Activated gamma-delta T cell treated with anti-CD3 and anti-CD28 coated beads, Interleukin-2, amount 50 U/mL, for 16 hours (primary cell): Measurements from ENCODE around the gene HLF.

Source experiments
- DNase-seq: peaks from one replicate; pipeline ENCODE4 v3.0.0-alpha.2; 2020; ENCODE audit warnings: low read depth

Gene HLF

DNA sequence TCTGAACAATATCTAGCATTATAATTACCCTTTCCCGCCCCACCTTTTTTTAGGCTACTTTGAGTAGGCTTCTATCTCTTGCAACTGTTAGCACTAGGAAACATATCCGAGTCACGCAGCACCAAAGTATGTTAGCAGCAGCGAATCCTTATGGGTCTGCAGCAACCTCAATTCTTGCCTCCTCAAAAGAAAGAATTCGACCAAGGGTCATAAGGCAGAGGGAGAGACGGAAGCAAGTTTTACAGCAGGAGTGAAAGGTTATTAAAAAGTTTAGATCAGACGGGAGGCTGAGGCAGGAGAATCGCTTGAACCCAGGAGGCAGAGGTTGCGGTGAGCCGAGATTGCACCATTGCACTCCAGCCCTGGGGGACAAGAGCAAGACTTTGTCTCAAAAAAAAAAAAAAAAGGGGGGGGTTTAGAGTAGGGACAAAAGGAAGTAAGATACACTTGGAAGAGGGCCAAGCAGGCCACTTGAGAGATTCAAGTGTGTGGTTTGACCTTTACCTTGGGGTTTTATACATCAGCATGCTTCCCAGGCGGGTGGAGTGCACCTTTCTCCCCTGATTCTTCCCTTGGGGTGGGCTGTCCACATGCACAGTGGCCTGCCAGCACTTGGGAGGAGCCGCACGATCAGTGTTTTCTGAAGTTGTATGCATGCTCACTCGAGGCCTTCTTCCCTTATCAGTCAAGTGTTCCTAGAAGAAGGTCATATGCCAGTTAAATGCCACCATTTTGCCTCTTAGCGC lies 67.7 kb downstream of the HLF start:
- DNase-seq, result no peak

DNA sequence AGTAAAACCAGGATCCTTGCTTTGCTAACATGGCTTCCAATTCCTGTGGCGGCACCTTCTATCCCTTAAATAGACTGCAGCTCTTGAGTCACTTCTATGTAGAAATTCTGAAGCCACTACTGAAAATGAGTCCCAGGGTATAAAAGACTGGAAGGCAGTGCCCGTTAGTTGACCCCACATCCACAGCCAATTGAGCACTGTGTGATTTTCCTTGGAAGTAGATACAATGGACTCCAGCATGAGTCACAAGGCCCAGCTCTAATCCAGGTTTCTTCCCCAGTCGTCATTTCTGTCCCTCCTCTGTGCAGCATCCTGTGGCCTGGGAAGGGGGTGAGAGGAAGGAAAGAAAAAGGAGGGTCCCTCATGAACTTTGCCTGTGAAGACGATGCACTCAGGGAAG lies 69.5 kb downstream of the HLF start:
- DNase-seq, result no peak

DNA sequence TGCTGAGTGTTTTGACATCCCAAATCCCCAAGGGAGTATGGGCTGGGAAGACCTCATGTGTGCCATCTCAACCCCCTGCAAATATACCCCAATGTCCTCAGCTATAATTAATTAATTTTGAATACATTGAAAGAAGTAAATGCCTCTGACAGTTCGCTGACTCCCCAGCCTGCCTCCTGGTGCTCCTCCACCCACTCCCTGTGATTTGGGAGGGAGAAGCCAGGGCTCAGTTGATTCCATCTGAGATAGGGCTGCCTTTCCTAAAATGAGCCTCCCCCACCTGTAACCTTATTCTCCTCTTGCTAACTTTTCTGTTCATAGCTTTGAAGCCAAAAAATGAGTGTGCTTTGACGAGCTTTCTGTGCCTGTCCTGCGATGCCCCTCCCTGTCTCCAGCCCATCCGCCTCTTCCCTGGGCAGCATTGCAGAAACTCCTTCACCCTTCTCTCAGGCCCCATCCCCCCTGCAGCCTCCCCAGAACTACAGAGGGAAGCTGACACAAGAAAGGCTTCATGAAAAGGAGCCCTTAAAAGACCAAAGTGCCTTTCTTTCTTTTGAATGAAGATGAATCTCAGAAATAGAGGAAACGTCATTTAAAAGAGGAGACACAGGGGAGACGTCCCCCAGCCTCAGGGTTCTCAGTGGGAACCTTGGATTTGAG lies 70.3 kb downstream of the HLF start:
- DNase-seq, result no peak

DNA sequence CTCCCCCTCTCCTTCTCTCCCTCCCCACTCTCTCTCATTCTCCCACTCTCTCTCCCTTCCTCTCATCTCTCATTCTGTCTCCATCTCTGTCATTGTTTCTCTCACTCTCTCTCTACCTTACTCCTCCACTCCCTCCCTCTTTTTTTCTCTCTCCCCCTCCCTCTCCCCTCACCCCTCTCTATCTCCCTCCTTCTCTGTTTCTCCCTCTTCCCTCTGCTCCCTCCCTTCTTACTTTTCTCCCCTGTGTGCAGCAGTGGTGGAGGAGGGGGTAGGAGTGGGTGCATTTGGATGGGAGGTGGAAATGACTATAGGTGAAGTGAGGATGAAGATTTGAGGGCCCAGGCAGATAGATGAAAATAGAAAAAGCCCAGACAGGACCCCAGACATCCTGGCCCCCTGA lies 70.9 kb downstream of the HLF start:
- no peak for DNase-seq

DNA sequence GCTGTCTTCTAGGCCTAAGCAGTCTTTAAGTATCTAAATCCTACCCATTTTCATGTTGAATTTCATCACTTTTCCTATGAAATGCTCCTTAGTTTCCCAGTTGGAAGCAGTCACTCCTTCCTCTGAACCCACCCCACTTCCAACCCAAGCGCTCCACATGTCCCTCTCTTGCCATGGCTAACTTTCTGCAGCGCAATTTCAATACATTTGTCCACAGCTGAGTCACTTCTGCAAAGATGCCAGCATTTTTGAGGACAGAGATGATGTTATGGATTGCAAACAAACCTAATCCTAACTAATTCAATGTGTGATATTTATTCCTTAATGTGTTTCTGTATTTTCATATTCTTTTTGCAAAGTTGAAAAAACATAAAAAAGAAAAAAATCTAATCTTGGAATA lies 71.7 kb downstream of the HLF start:
- DNase-seq, result no peak

DNA sequence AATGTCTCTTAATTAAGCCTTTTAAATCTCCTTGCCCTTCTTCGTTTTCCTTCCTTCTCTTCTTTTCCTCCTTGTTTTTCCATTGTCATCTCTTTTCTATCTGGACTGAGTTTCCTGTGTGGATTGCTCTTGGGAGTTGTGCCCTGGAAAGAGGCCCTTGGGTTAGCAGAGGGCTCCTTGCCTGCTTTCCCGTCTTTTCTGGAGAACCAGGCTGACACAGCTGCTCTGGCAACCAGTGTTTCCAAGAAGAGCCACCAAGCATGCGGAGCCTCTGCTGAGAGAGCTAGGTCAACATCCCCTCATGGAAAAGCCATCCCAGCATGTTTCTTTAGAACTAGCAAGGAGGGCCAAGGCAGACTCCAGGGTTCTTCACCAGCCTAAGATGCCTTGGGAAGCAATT lies 75.4 kb downstream of the HLF start:
- DNase-seq, result no peak

DNA sequence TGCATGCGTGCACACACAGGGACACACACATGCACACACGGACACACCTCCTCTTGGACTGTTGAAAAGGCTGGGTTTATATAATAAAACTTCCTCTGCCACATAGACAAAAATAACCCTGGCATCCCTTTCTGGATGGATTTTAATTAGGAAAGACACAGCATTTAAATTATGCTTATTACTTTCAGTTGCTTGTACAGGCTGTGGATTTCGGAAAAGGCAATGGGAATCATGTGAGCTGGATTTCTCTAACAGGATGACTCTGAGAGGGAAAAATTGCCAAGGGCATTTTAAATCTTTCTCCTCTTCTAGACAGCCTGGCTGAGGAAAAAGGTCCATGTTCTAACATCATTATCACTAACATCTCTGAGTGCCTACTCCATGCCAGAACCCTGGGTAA lies 75.9 kb downstream of the HLF start:
- no peak for DNase-seq

DNA sequence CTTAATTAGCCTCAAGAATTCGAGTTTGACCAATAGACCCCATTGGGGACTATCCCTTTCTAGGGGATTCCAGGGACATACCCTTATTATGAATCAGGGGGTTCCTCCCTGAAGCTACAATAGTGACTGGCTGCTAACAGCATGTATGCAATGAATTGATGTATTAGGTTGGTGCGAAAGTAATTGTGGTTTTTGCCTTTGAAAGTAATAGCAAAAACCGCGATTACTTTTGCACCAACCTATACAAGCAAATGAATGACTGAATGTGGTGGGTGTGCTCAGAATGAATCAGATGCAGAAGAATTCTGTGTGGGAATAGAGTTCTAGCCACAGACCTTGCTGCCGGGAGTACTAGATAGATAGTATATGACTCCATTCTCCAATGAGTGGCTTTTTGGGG lies 76.7 kb downstream of the HLF start:
- no peak for DNase-seq

DNA sequence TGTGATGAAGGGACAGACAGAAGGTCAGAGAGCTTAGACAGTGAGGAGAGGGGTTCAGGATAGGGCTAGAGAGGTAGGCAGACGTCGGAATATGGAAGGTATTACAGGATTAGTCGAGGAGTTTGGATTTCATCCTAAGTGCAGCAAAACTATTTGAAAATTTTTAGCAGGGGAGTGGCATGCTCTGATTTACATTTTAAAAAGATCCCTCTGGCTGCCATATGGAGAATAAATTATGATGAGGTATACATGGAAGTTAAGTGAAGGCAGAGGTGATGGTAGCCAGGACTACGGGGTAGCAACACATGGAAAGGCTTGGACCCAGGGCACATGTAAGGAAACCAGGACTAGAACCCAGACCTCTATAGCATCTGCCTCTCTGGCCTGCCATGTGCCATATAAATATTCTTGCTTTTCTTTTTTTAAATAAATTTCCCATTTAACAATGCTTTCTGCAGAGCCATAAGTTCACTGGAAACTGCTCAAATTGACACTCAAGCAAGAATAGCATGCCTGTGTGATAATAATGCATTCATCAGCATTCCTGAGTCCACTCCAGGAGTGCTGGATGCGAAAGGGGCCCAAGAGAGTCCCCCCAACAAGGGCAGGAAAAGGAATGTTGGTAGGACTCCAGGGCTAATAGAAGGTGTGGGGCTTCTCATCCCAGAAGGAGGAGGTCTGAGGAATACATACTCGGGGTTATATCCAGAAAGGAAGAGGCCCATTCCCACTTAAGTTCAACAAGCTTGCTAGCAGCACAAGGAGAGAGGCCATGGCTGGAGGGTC lies 78.2 kb downstream of the HLF start:
- DNase-seq, result no peak

DNA sequence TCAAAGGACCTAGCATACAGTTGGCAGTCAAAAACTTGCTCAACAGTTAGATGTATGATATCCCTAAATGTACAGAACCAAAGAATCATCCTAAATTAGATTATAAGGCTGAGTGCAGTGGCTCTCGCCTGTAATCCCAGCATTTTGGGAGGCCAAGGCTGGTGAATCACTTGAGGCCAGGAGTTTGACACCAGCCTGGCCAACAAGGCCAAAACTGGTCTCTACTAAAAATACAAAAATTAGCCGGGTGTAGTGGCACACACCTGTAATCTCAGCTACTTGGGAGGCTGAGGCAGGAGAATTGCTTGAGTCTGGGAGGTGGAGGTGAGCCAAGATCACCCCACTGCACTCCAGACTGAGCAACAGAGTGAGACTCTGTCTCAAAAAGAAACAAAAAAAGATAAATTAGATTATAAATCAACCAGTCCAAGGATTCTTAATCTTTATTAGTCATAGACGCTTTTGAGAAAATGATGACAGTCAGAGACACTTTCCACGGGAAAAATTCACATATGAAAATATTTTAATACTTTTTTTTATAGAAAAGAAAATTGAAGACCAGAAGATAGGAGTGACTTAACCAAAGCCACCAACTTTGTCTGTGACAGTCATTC lies 79.2 kb downstream of the HLF start:
- no peak for DNase-seq

DNA sequence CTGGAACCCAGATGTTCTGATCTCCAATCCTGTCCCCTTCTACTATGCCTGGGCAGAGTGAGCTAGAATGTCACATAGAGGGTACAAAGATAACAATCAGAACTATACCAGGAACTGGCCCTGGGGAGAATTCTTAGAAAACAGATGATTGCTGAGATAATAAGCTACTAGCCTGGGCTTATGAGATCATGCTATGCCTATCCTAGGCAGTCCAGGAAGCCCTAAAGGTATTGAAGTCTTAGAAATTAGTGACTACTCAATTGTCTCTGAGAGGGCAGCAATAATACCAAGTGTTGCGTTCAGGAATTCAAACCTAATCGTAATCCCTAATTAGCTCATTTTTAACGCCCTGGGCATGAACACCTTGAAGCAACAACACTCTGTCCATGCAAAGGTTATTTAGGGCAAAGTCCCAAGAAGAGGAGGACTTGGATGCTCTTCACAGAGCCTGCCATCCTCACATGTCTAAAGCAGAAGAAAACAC lies 79.8 kb downstream of the HLF start:
- DNase-seq, result no peak

DNA sequence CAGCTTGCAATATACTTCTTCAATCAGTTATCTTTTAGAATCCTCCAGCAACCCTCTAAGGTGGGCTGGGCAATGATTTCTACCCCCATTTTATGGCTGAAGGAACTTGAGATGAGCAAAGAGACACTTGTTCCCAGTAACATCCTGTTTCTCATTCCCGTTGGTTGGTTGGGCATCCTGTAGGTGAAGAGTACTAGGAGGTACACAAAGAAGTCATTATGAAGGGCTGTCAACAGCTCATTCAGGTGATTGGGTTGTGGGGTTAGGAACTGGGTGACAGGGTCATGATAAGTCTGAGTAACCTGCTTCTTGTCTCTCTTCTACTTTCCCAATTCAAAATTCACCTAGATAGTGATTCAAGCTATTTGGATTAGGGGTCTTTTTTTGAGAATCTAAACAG lies 80.4 kb downstream of the HLF start:
- no peak for DNase-seq

DNA sequence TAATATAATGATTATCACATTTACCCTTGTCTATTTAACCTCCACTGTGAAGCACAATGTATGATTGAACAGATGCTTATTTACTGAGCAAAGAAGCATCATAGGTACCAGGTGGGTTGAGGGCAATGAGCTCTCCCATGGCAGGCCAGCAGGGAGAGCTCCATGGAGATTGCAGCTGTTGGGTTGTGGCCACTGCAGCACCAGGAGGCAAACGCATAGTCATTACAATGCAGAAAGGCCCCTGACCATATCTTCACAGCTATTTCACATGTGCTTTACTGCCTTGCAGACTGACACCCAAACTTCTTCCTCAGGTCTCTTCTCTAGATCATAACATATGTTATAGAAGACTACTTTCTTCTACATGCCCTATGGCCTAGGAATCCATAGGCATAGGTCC lies 81.9 kb downstream of the HLF start:
- no peak for DNase-seq

DNA sequence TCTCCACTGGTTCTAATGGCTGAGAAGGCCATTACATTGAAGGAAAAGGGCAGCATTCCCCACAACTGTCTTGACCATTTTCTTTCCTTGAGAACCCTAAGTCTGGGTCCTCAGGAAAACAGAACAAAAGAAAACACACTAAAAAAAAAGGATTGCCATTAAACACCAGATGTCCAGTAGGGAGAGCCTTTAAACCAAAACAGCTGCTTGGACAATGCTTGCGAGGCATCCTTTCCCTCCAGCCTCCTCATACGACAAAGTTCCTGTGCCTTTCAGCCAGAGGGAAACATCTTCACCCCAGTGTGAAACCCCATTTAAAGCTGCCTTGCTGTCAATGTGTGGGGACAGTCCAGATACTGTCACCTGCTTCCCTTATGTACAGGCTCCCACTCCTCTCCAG lies 82.6 kb downstream of the HLF start:
- DNase-seq, result no peak

DNA sequence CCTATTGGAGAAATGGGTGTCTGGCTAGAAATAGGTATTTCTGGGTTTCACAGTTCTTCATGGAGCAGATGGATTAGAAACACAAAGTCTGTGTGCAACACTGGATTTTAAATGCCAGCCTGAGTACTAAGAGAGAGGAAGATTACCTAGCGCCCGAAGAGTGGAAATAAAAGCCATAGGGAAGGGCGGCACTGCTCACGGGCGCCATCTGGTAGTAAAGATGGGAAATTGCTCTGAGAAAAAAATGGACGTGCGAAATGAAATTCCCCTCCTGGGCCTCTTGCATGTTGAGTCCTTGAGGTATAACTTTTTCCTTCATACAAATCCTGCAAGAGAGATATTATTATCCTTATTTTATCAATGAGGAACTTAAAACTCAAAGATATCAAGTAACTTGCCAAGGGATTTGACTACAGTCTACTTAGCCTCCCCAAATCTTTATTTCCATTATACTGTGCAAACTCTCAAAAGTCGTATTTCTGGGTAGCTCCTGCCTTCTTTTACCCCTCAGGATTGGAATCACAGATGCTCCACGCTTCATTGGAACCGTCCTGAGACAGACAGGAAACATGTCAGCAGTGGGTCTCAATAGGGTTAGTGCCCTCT lies 84.1 kb downstream of the HLF start:
- DNase-seq, result no peak

DNA sequence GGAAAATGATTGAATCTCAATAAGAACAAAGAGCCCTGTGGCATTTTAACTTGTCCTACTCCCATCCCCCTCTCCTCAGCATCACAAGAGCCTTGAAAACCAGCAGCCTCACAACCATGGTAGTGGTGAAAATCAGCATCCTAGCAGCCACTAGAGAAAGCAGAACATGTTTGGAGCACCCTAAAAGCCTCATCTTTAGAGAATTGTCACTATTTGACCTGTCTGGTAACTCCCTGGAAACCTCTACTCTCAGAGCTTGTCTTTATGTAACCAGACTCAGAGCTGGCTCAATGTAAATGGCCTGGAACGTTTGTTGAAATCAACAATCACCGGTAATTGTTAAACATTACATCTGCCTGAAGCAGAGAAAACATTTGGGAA lies 86.1 kb downstream of the HLF start:
- DNase-seq, result no peak

DNA sequence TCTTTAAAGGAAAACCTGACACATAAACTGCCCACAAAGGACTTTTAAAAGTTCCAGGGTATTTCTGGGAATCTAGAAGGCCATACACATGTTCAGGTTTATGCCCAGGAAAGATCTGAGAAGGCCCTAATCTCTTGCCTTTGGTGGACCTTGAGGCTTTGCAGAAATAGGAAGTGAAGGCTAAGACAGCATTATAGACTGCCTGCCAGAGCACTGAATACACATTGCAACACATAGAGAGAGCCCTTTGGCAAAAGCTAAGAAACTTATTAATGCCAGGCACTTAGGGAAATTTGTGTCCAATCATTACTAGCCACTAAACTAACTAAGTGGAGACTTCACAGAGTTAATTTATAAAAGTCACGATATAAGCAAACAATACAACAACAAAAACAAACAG lies 86.5 kb downstream of the HLF start:
- no peak for DNase-seq

DNA sequence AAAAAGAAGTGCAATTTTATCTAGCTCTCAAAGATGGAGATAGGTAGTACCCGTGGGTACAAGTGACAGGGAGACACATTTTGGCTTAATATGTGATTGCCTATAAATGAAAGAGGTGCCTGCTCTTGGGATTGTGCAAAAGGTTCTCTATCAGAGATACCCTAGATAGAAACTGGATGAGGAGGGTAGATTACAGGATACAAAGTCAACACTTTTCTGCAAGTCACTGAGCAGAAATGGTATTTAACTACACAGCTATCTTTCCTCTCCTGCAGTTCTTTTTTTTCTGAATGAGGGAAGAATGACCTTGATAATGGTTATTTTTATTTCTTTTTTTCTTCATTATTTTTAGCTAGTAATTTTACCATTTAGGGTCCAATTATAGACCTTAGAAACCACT lies 89.2 kb downstream of the HLF start:
- DNase-seq, result no peak

DNA sequence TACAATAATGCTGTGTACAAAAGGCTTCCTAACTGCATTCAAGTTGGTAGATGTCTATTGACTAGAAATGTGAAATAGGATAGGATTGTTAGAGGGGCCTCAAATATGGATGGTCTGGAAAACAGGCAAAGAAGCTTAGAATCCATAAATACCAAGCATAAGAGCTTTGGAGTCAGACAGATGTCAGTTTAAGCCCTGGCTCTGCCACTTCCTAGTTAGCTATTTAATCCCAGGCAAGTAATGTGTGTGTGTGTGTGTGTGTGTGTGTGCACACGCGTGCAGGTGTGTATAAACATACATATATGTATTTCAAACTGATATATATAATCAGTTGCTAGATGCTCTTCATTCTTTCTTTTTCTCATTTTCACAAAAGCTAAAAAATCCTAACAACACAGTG lies 90.2 kb downstream of the HLF start:
- DNase-seq, result no peak

DNA sequence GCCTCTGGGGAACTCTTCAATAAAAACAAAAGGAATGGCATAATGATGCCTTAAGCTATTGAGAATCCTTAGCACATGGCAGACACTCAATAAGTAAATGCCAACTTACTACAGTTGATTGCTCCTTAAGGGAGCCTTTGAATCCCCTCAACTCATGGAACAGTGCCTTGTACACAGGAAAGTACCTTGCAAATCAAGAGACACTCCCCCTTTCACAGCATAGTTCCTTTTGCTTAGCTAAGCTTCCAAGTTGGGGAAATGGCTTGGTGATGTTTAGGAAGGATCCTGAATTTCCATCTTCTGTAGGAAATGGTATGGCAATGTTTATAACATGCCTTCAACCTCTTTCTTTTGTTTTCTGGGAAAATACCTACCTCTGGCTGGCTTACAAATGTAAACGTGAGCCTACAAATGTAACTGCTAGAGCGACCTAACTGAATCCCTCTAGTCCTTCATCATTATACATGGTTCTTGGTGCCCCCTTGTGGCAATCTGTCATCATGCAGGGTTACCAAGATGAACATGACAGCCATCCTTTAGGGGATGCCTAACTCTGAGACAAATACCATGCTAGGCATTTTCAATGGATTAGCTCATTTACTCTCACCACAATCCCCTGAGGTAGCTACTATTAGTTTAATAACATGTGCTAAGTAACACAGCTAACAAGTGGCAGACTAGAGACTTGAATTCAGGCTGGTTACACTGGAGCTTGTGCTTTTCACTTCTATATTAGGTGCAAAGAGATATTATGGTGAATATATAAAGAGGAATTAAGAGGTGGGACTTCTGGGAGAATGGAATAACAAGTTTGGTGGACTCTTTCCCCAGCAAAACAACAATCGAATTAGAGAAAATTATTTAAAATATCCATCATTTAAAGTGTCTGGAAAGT lies 91.9 kb downstream of the HLF start:
- DNase-seq, result peak; percentile 47

DNA sequence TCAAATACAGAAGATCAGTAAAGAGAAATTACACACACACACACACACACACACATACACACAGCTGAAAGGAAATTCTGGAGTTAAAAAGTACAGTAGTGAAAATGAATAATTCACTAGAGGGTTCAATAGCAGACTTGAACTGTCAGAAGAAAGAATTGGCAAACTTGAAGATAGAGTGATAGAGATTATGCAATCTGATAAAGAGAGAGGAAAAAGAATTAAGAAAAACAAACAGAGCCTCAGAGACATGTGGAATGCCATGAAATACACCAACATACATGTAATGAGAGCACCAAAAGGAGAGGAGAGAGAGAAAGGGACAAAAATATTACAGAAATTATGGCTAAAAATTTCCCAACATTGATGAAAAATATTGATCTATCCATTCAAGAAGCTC lies 96.2 kb downstream of the HLF start:
- DNase-seq, result no peak
